ENCODE measurements around the gene C13orf46.

The C13orf46 gene

GRCh38 chr13:114009590-114010400, 35.9 kb upstream of the C13orf46 start:
- DNase-seq: no peak

GRCh38 chr13:114008964-114009589, 35.2 kb upstream of the C13orf46 start:
- DNase-seq: no peak

GRCh38 chr13:114007566-114007965, 33.7 kb upstream of the C13orf46 start:
- DNase-seq: no peak

GRCh38 chr13:114005206-114005724, 31.4 kb upstream of the C13orf46 start:
- DNase-seq: no peak

GRCh38 chr13:114004420-114005205, 30.7 kb upstream of the C13orf46 start:
- no peak for DNase-seq

- no peak for DNase-seq
Measured at GRCh38 chr13:114002771-114003321, 29.0 kb upstream of the C13orf46 start.

GRCh38 chr13:114002009-114002544, 28.2 kb upstream of the C13orf46 start:
- no peak for DNase-seq

GRCh38 chr13:114001331-114002008, 27.6 kb upstream of the C13orf46 start:
- no peak for DNase-seq

- DNase-seq: no peak
Measured at GRCh38 chr13:114000151-114001040, 26.5 kb upstream of the C13orf46 start.

- DNase-seq: no peak
Measured at GRCh38 chr13:113999618-113999910, 25.7 kb upstream of the C13orf46 start.

- no peak for DNase-seq
Measured at GRCh38 chr13:113998781-113999617, 25.1 kb upstream of the C13orf46 start.

GRCh38 chr13:113997845-113998751, 24.2 kb upstream of the C13orf46 start:
- DNase-seq: no peak

GRCh38 chr13:113996912-113997745, 23.3 kb upstream of the C13orf46 start:
- no peak for DNase-seq

GRCh38 chr13:113996081-113996911, 22.4 kb upstream of the C13orf46 start:
- DNase-seq: no peak

- no peak for DNase-seq
Measured at GRCh38 chr13:113995051-113995601, 21.2 kb upstream of the C13orf46 start.

- no peak for DNase-seq
Measured at GRCh38 chr13:113992276-113993005, 18.6 kb upstream of the C13orf46 start.

Data from NCI-H187 treated with DMSO at 0.1 percent for 48 hours (cell line).